ES-I3 (cell line): ENCODE results near the gene HS3ST3A1.

Experiments used
- H3K36me3 ChIP-seq: 2 replicates; pipeline ENCODE4 v1.6.1; 2013; ENCODE audit warnings: mild to moderate bottlenecking, low read length, control low read depth, moderate library complexity; ENCODE audit not compliant: insufficient read depth
- H3K4me1 ChIP-seq: 2 replicates; pipeline ENCODE4 v1.6.1; 2013; ENCODE audit warnings: mild to moderate bottlenecking, control low read depth, low read length; ENCODE audit not compliant: insufficient read depth
- H3K9ac ChIP-seq: 2 replicates; pipeline ENCODE4 v1.6.1; 2013; ENCODE audit warnings: low read depth, mild to moderate bottlenecking, low read length, moderate library complexity
- H3K9me3 ChIP-seq: 2 replicates; pipeline ENCODE4 v1.6.1; 2013; ENCODE audit warnings: mild to moderate bottlenecking, low read length, moderate library complexity; ENCODE audit not compliant: control insufficient read depth, insufficient read depth

Gene HS3ST3A1

GRCh38 chr17:13491916-13492736 lies 109.6 kb downstream of the HS3ST3A1 start:
- no peak overlapping the region for H3K9ac ChIP-seq
- 0 out of 2 replicates have a peak, but pooled peaks cover 4% of the 10 kb centered on the region for H3K4me1 ChIP-seq
- H3K9me3 ChIP-seq = no peaks in the 10 kb centered on the region; the same call in 1 of the 2 replicates

GRCh38 chr17:13491491-13491890 lies 110.2 kb downstream of the HS3ST3A1 start:
- no peaks in the 10 kb centered on the region; the same call in 1 of the 2 replicates for H3K9me3 ChIP-seq
- H3K4me1 ChIP-seq = 0 out of 2 replicates have a peak, but pooled peaks cover 4% of the 10 kb centered on the region
- H3K9ac ChIP-seq = no peak overlapping the region
- no peaks in the 10 kb centered on the region for H3K36me3 ChIP-seq

More at GRCh38 chr17:13491916-13492736, 109.6 kb downstream of the HS3ST3A1 start:
- no peaks in the 10 kb centered on the region for H3K36me3 ChIP-seq

GRCh38 chr17:13490906-13491482 lies 110.7 kb downstream of the HS3ST3A1 start:
- H3K36me3 ChIP-seq = no peaks in the 10 kb centered on the region
- 0 out of 2 replicates have a peak, but pooled peaks cover 4% of the 10 kb centered on the region for H3K4me1 ChIP-seq
- no peaks in the 10 kb centered on the region; the same call in 1 of the 2 replicates for H3K9me3 ChIP-seq
- no peak overlapping the region for H3K9ac ChIP-seq

GRCh38 chr17:13490427-13490826 lies 111.3 kb downstream of the HS3ST3A1 start:
- H3K4me1 ChIP-seq = 0 out of 2 replicates have a peak, but pooled peaks cover 4% of the 10 kb centered on the region
- no peak overlapping the region for H3K9ac ChIP-seq
- H3K9me3 ChIP-seq = no peaks in the 10 kb centered on the region; the same call in 1 of the 2 replicates
- no peaks in the 10 kb centered on the region for H3K36me3 ChIP-seq

- Histone ChIP-seq H3K9ac (no peak overlapping the region), H3K4me1 (no peaks in the 10 kb centered on the region), H3K9me3 (peaks cover 11% of the 10 kb centered on the region), H3K36me3 (no peaks in the 10 kb centered on the region)
These were observed 116.4 kb downstream of the HS3ST3A1 start for GRCh38 chr17:13485327-13485726.

GRCh38 chr17:13484020-13484419 lies 117.7 kb downstream of the HS3ST3A1 start:
- Histone ChIP-seq H3K36me3 (no peaks in the 10 kb centered on the region), H3K4me1 (no peaks in the 10 kb centered on the region), H3K9me3 (peaks cover 11% of the 10 kb centered on the region), H3K9ac (no peak overlapping the region)

GRCh38 chr17:13480877-13481276 lies 120.9 kb downstream of the HS3ST3A1 start:
- H3K4me1 ChIP-seq = no peaks in the 10 kb centered on the region
- H3K36me3 ChIP-seq = no peaks in the 10 kb centered on the region
- no peak overlapping the region for H3K9ac ChIP-seq
- H3K9me3 ChIP-seq = peaks cover 11% of the 10 kb centered on the region; the same call in 1 of the 2 replicates

GRCh38 chr17:13478326-13478830 lies 123.4 kb downstream of the HS3ST3A1 start:
- no peaks in the 10 kb centered on the region for H3K4me1 ChIP-seq
- H3K9ac ChIP-seq = no peak overlapping the region
- peaks cover 7% of the 10 kb centered on the region; the same call in 1 of the 2 replicates for H3K9me3 ChIP-seq
- no peaks in the 10 kb centered on the region for H3K36me3 ChIP-seq

- Histone ChIP-seq H3K36me3 (no peaks in the 10 kb centered on the region), H3K9me3 (peaks cover 7% of the 10 kb centered on the region; the same call in 1 of the 2 replicates), H3K4me1 (no peaks in the 10 kb centered on the region)
These were observed 124.5 kb downstream of the HS3ST3A1 start for GRCh38 chr17:13477180-13477611.

GRCh38 chr17:13476720-13477119 lies 125.0 kb downstream of the HS3ST3A1 start:
- Histone ChIP-seq H3K4me1 (no peaks in the 10 kb centered on the region), H3K36me3 (no peaks in the 10 kb centered on the region), H3K9ac (no peak overlapping the region)

More at GRCh38 chr17:13477180-13477611, 124.5 kb downstream of the HS3ST3A1 start:
- no peak overlapping the region for H3K9ac ChIP-seq

GRCh38 chr17:13475574-13476223 lies 126.0 kb downstream of the HS3ST3A1 start:
- no peaks in the 10 kb centered on the region for H3K4me1 ChIP-seq
- no peak overlapping the region for H3K9ac ChIP-seq

More at GRCh38 chr17:13476720-13477119, 125.0 kb downstream of the HS3ST3A1 start:
- H3K9me3 ChIP-seq = peaks cover 6% of the 10 kb centered on the region; the same call in 1 of the 2 replicates

GRCh38 chr17:13474073-13474800 lies 127.5 kb downstream of the HS3ST3A1 start:
- H3K36me3 ChIP-seq = no peaks in the 10 kb centered on the region
- H3K4me1 ChIP-seq = no peaks in the 10 kb centered on the region
- H3K9ac ChIP-seq = no peak overlapping the region
- no peaks in the 10 kb centered on the region for H3K9me3 ChIP-seq

More at GRCh38 chr17:13475574-13476223, 126.0 kb downstream of the HS3ST3A1 start:
- H3K36me3 ChIP-seq = no peaks in the 10 kb centered on the region
- peaks cover 2% of the 10 kb centered on the region; the same call in 1 of the 2 replicates for H3K9me3 ChIP-seq

GRCh38 chr17:13465678-13466077 lies 136.1 kb downstream of the HS3ST3A1 start:
- Histone ChIP-seq H3K4me1 (no peaks in the 10 kb centered on the region), H3K9ac (no peak overlapping the region), H3K36me3 (no peaks in the 10 kb centered on the region), H3K9me3 (no peaks in the 10 kb centered on the region)
